GF-D8 (cell line): ENCODE results near the gene RFXAP.
A peak's percentile ranks its signal among the peaks of the same experiment; 100 is the strongest.

ENCODE experiments used
- DNase-seq: peaks from one replicate; lab custom pipeline; 2025; lab: John Stamatoyannopoulos, UW

The RFXAP gene

DNA sequence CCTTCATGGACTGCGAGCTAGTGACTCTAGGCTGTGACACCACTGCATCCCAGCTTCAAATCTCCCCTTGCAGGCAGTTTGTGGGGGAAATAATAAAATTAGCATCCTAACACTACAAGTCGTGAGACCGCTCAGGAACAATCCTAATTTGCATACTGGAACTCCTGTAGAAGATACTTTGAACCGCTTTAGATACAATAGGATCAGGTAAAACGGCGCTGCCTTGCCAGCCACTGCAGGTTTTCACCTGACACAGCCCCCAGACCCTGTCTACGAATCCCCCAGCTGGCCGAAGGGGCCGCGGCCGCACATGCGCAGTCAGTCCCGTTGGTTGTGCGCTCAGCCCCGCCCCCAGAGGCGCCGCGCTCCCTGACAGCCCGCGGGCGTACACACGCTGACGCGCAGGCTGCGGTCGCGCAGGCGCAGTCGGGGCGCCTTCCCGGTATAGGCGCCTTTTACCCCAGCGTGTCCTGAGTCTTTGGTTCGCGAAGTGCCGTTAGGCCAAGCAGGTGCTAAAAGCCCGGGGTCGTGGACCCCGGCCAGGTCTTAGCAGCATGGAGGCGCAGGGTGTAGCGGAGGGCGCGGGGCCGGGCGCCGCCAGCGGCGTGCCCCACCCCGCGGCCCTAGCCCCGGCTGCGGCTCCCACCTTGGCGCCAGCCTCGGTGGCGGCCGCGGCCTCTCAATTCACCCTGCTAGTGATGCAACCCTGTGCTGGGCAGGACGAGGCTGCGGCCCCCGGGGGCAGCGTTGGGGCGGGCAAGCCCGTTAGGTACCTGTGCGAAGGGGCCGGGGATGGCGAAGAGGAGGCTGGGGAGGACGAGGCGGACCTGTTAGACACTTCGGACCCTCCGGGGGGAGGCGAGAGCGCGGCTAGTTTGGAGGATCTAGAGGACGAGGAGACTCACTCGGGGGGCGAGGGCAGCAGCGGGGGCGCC, at the start of gene RFXAP:
RFXAP (plus strand) TSS at position 419 of the 935 bp plus-strand sequence; CDS start at position 555, 136 bp downstream.
- peak; percentile 80 for DNase-seq

DNA sequence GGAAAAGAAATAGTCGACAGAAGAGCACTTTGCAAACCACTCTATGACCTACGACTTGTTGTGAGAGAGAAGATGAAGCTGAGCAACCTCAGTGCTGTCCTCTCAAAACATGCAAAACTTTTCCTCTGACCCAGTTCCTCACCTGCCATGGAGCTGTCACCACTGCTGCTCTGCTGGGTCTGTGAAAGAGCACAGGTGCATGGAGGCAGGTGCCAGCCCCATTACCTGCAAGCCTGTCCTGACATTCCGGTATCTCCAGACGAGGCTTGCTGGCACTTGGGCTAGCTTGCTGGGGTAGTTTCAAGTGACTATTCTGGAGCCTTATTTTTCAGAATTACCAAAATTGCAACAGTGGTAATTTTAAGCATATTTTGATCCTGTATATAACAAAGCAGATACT, 49.5 kb upstream of the RFXAP start:
- no peak for DNase-seq

- DNase-seq = no peak
Measured at GRCh38 chr13:36770741-36771140, 48.3 kb upstream of the RFXAP start.

DNA sequence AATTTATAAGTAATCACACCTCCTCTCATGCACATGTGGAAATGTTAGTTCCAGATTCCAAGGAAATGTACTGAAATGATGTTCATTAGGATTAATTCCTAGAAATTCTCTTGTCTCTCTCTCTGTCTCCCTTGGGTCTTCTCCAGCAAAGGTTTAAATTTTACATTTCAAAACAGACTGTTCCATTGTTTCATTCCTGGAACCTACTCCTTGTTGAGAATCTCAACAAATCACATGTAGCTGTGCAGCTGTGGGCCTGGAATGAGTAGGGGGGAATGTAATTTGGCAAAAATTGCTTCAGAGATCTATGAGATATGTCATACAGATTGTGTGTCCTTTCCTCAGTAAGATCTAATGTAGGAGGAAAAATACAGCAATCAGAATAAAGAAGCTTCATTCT, 46.2 kb upstream of the RFXAP start:
- DNase-seq = no peak

GRCh38 chr13:36774931-36775330, 44.1 kb upstream of the RFXAP start:
- no peak for DNase-seq

GRCh38 chr13:36776175-36776574, 42.8 kb upstream of the RFXAP start:
- DNase-seq = no peak

DNA sequence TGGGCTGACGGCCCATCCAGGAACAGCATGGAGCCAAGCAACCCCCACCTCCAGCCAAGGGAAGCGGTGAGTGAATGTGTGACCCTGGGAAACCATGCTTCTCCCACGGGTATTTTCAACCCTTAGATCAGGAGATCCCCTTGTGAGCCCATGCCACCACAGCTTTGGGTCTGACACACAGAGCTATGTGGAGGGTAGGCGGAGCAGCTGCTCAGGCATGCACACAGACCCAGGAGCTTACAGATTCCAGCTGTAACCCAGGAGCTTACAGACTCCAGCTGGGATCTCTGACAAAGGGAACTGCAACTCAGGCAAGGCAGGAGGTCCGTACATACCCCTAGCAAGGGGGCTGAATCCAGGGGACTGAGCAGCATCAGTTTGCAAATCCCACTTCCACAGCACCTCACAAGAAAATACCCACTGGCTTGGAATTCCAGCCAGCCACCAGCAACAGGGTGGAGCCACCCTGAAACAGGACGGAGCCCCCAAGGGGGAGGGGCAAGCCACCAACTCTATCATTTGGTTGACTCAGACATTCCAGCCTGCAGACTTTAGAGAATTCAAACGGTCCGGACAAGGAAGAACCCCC, 40.8 kb upstream of the RFXAP start:
- no peak for DNase-seq

DNA sequence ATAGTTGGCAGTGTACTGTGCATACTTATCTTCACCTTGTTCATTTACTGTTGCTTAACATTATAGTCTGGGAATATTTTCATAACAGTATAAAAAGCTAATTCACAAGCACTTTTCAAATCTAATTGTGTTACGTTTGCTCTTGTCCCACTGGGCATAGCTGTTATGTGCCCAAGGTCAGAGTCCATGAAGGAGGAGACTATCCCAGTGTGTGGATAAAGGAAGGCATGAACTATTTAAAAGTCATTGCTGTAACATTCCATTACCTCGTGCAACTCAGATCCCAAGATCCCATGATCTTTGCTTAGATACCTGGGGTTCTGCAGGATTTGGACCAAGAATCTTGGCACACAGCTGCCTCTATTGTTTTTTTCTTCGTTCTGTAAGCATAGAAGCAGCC, 35.1 kb upstream of the RFXAP start:
- no peak for DNase-seq

- peak; percentile 41 for DNase-seq
Measured at GRCh38 chr13:36786175-36786574, 32.8 kb upstream of the RFXAP start.

- no peak for DNase-seq
Measured at GRCh38 chr13:36787181-36787580, 31.8 kb upstream of the RFXAP start.

GRCh38 chr13:36788276-36788675, 30.7 kb upstream of the RFXAP start:
- DNase-seq = no peak

DNA sequence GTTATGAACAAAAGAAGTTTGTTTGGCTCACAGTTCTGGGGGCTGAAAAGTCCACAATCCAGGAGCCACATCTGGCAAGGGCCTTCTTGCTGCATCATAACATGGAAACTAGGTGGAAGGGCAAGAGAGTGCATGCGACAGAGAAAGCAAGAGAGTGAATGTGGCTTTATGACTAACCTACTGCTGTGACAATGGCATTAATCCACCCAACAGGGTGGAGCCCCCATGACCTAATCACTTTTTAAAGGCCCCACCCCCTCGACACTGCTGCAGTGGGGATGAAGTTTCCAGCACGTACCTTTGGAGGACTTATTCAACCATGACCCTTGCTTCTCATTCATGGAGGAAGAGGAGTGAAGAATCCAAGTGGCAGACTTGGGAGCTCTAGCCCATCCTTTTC, 30.0 kb upstream of the RFXAP start:
- DNase-seq = no peak

- no peak for DNase-seq
Measured at GRCh38 chr13:36789730-36790129, 29.3 kb upstream of the RFXAP start.

- DNase-seq = no peak
Measured at GRCh38 chr13:36794706-36795105, 24.3 kb upstream of the RFXAP start.

GRCh38 chr13:36795463-36795862, 23.6 kb upstream of the RFXAP start:
- no peak for DNase-seq

GRCh38 chr13:36796052-36796451, 23.0 kb upstream of the RFXAP start:
- DNase-seq = no peak

DNA sequence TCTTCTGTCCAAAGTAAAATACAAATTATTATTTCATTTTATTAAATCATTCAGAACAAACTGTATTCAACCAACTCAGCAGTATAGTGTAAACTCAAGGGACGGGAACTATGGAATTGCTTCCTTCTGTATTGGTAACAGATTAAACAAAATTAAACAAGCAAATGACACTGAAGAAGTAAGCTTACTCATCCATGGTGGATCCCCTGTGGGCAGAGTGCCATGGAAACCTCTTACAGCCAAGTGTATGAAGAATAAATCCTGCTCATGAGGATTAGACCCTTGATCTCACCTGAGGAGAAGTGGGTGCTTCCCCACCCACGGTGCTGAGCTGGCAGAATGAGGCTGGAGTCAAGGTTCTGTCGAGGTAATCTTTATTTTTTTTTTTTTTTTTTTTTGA, 18.0 kb upstream of the RFXAP start:
- no peak for DNase-seq

DNA sequence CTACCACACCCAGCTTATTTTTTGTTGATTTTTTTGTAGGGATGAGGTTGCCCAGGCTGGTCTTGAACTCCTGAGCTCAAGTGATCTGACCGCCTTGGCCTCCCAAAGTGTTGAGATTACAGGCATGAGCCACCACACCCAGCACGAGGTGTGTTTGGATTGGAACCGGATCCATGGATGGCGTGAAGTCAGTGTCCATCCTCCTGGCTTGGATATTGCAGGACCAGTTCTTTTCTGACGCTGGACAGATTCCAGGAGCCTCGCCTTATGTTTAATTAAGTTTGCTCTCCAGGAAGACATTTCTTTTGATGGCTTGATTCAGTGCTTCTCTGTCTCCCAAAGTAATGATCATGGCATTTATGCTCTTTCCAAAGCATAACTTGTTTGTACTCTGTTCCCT, 14.4 kb upstream of the RFXAP start:
- DNase-seq = no peak

DNA sequence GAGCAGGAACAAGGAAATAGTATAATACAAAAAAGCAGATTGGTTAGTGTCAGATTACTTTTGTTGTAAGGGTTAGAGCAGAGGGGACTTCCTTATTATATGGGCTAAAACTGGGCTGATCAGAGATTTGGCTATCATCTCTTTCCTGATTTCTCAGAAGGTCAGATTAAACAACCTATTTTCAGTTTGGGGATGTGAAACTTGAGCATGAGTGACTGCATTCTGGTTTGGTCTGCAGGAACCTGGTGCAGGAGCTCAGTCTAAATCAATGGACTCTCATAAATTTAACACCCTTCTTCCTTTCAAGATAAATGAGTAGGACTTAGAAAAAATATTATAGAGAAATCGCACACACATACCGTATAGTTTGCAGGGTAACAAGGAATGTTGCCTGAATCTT, 12.9 kb upstream of the RFXAP start:
- DNase-seq = no peak

- DNase-seq = no peak
Measured at GRCh38 chr13:36807616-36808015, 11.4 kb upstream of the RFXAP start.

DNA sequence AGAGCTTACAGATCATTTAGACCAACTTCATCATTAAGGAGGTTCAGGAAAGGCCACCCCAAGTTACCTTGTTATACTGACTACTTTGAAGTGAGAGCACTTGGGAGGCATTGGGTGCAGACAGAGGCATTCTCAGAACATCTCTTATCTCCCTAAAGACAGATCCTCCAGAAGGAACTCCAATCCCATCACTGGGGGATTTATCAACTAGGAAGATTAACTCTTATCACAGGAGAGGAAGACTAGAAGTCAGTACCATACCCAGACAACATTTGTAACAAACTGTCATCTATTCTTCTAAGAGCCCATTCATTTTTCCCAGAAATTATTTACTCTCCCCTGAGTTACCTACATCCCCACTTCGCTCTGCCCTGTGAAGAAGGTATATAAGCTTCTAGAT, 5.8 kb upstream of the RFXAP start:
- DNase-seq = no peak

DNA sequence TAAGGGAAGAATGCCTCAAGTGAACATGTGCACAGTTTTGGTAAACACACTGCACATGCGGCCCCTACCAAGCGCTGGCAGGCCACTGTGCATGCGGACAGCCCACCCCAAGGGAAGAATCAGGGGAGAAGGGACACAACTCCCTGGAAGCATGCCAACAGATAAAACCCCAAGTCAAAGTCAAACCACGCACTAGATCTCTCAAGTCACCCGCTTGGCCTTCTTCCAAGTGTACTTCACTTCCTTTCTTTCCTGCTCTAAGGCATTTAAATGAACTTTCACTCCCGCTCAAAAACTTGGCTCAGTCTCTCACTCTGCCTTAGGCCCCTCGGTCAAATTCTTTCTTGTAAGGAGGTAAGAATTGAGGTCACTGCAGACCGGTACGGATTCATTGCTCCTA, 4.6 kb upstream of the RFXAP start:
- DNase-seq = no peak

GRCh38 chr13:36815062-36815461, 4.0 kb upstream of the RFXAP start:
- DNase-seq = no peak
